ACHN (cell line): ENCODE data around the gene LIMS2.

Source experiments
- DNase-seq: peaks from one replicate; pipeline ENCODE4 v3.0.0-alpha.2; 2015
- in situ Hi-C: cut with HindIII; loops from 2 replicates; pipeline ENCODE4 v1.10.0; 2017; ENCODE audit warnings: low sequenced_read_pairs, low pct_ligation_motif_present, low pct_unique_long_range_greater_than_20kb

Gene LIMS2

DNA sequence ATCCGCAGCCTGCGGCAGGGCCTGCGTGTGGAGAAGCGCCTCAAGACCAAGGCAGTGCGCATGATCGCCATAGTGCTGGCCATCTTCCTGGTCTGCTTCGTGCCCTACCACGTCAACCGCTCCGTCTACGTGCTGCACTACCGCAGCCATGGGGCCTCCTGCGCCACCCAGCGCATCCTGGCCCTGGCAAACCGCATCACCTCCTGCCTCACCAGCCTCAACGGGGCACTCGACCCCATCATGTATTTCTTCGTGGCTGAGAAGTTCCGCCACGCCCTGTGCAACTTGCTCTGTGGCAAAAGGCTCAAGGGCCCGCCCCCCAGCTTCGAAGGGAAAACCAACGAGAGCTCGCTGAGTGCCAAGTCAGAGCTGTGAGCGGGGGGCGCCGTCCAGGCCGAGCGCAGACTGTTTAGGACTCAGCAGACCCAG, 23.9 kb downstream of the LIMS2 start:
- no peak for DNase-seq
- in situ Hi-C loops: no loop called here

DNA sequence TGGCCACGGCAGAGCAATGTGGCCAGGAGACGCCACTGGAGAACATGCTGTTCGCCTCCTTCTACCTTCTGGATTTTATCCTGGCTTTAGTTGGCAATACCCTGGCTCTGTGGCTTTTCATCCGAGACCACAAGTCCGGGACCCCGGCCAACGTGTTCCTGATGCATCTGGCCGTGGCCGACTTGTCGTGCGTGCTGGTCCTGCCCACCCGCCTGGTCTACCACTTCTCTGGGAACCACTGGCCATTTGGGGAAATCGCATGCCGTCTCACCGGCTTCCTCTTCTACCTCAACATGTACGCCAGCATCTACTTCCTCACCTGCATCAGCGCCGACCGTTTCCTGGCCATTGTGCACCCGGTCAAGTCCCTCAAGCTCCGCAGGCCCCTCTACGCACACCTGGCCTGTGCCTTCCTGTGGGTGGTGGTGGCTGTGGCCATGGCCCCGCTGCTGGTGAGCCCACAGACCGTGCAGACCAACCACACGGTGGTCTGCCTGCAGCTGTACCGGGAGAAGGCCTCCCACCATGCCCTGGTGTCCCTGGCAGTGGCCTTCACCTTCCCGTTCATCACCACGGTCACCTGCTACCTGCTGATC, 24.4 kb downstream of the LIMS2 start:
- in situ Hi-C loops: no loop called here
- no peak for DNase-seq

DNA sequence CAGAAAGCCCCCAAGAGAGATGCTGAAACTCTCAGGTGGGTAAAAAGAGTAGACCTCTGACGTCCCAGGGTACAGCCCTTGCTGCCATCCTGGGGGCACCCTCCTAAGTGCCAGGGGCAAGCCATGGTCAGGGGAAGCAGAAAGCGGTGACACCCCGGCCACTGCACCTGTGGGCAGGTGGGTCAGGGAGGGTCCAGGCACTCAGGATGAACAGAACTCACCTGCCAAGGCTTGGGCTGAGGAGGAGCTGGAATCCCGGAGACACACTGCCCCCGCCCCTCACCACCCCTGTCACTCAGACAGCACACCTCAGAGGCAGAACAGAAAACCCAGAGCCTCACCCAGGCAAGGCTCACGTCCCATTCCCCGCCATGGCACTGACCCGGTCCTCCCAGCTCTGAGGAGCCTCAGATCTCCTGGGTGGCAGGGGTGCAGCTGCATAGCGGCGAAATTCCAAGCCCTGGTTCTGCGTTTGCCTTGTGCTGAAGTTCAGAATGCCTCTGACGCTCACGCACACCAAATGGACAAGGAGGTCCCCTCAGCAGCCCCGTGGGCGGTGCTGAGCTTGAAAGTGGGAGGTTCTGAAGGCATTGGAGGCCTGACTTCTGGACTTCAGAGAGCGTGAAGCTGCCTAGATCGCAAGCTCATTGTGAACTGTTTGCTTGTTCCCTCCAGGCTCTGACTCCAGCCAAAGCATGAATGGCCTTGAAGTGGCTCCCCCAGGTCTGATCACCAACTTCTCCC, 25.1 kb downstream of the LIMS2 start:
- DNase-seq: no peak
- in situ Hi-C loops: no loop called here

GRCh38 chr2:127649684-127650040, 25.7 kb downstream of the LIMS2 start:
- DNase-seq: peak; percentile 88
- in situ Hi-C loops: no loop called here

GRCh38 chr2:127649100-127649611, 26.2 kb downstream of the LIMS2 start:
- DNase-seq: no peak
- in situ Hi-C loops: no loop called here

- no peak for DNase-seq
- in situ Hi-C loops: no loop called here
Measured at GRCh38 chr2:127648321-127648720, 27.0 kb downstream of the LIMS2 start.

DNA sequence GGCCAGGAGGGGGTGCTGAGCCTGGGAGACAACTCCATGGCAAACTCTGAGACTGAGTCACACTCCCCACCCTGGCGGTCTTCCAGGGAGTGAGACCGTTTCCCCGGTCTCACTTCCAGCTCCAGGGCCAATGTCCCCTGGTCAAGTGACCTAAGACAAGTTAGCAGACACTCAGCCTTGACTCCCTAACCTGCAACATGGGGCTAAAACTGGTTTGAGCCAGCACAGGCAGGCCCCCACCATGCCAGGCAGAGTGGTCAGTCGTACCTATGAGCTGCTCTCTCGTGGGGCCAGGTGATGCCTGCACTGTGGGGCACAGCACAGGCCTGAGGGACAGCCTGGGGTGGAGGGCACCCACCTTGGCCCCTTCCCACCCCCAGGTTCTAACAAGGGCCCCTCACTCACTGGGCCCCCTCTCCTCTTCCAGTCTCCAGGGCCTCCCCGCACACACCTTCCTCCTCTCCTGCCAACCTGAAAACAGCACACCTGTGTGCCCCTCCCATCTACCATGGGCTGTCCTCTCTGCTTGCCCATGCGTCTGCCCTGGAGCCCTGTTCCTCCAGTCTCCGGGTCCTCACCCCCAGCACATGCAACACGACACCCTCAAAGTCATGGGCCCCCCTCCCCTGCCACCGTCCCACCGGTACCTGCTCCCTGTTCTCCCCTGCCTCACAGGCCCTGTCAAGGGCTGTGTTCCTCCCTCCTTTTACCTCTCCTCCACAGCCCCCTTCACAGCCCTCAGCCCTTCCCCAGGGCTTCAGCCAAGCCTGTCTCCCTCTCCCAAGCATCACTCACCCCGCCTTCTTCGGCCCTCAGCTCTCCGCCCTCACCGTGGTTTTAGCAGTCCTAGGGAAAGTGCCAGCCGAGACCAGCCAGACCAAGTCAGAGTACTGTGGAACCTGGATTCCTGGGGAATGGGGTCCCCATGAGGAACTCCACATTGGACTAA, 27.8 kb downstream of the LIMS2 start:
- in situ Hi-C loops: no loop called here
- peak; percentile 22 for DNase-seq

DNA sequence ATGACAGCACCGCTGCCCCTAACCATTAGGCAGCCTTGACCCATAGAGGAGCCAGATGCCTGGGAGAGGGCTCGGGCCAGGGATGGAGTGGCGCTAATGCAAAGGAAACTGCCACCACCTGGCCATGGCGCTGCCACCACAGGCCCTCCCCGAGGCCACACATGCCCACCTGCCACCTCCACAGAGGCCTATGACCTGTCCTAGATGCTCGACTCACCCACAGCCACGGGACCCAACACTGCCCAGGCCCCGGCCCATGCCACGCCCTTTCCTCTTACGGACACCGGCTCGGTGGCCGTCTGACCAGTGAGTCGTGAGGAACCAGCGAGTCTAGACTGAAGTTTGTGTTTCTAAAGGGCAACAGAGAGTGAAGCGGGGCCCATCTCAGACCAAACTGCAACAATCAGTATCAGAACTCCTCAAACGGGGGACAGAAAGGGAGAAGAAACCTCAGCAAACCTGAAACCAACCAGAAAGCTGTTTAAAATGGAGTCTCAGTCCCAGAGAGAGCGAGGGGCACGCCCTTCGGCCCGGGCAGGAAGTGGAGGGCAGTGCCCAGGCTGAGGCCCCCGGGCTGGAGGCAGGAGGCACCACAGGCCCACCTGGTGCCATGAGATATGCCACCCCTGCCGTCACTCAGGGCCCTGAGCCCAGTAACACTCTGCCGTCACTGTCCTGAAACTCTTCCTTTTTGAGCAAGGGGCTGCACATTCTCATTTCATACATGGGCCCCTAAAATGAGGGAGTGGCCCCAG, 28.7 kb downstream of the LIMS2 start:
- in situ Hi-C loops: no loop called here
- DNase-seq: no peak

DNA sequence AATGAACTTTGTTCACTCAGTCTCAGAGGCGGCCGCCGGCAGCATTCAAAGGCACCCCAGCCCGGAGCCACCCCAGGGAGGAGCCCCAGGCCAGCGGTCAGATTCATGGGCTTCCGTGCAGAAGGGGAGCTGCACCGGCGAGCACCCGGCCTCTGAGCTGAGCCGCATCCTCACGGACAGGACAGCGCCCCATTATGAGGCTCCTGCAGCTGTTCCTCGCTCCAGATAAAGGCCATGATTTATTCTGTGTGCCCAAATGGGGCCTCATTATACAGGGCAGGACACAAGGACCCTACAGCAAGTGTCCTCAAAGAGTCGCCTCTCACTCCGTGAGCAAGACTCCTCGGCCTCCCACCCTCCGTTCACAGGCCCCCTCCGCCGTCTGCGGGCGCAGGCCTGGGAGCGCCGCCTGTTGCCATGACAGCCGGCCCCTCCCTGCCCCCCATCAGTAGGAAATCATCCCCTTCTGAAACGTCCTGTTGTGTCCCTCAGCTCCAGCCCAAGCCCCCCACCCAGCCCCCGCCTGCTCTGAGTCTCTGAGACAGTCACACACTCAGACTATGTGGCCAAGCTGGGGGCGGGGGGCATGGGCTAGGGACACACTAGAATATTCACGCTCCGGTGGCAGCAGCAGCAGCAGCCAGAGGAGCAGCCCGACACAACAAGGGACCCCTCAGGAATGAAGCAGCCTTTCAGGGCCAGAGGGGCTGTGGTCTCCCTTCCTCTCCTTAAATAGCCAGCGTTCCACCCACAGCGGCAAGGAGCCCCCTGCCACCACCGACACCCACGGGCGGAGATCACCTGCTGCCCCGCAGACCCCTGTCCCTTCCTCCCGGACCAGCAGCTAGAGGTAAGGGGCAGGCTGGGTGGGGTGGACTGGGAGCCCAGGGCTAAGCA, 29.7 kb downstream of the LIMS2 start, which contains the start of gene GPR17:
GPR17 (plus strand) TSS at position 759 of the 897 bp plus-strand sequence. CDS start 4,583 bp downstream, outside the sequence.
- DNase-seq: no peak
- in situ Hi-C loops: no loop called here

DNA sequence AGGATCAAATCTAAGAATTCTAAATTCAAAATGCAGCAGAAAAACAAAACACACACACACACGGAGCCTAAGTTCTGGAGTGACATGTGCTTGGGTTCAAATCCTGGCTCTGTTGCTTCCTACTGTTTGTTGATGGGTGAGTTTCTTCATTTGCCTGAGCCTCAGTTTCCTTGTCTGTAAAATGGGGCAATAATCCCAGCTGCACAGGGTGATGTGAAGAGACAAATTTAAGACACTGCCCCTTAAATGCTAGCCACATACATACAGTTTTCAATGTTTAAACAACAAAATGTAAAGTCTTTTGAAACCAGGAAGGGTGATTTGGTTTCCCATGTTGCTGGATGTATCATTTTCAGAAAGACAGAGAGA, 30.3 kb downstream of the LIMS2 start:
- in situ Hi-C loops: no loop called here
- no peak for DNase-seq

- in situ Hi-C loops: no loop called here
- no peak for DNase-seq
Measured at GRCh38 chr2:127644066-127645025, 31.0 kb downstream of the LIMS2 start.

DNA sequence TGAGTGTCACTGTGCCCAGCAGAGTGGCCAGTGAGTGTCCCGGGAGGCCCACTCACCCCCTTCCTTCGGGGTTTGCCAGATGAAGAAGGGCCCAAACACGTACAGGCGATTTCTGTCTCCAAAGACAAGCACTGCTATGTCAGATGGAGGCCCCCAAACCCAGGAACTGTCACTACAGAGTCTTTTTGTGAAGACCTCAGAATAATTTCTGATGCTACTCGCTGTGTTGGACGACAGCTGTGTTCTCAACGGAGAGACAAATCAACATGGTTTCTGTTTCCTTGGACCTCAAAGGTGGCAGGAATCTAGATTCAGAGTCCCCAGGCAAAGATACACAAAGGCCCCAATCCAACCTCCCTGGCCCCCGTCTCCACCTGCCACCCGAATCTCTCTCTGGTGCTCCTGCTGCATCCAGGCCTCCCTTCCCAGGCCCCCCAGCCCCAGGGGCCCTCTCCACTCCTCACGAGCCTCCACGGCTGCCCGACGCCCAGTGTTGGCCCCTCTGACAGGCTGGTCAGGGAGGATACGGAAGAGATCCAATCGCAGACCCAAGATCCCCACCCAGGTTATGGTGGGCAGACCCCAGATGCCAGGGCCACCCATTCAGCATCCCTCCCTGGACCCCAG, 31.8 kb downstream of the LIMS2 start:
- in situ Hi-C loops: no loop called here
- no peak for DNase-seq

DNA sequence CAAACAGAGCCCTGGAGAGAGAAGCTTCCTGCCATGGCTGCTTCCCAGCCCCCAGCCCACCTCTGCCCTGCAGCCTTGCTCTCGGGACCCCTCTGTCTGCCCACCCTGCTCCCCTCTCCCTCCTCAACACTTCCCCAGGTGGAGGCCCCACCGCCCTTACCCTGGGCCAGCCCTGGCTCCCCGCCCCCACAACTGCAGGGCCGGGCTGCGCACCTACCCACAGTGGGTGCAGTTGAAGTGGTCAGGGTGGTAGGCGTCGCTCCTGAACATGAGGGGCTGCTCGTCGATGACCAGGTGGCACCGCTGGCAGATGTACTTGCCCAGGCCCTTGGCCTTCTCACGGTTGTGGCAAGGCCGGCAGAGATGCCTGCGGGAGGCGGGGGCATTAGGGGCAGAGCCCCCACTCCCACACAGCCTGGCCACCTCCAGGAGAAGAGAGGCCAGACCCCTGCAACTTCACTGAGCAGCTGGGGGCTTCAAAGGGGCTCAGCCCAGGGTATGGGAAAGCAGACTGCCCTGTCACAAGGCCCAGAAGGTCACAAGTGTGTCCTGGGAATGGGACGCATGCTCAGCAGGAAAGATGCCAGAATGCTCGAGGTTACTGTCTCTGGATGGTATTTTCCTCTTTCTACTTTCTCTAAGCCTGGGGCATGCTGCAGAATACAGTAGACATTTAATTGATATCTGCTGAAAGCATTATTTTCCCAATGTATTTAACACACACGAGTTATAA, 32.5 kb downstream of the LIMS2 start:
- in situ Hi-C loops: no loop called here
- no peak for DNase-seq

DNA sequence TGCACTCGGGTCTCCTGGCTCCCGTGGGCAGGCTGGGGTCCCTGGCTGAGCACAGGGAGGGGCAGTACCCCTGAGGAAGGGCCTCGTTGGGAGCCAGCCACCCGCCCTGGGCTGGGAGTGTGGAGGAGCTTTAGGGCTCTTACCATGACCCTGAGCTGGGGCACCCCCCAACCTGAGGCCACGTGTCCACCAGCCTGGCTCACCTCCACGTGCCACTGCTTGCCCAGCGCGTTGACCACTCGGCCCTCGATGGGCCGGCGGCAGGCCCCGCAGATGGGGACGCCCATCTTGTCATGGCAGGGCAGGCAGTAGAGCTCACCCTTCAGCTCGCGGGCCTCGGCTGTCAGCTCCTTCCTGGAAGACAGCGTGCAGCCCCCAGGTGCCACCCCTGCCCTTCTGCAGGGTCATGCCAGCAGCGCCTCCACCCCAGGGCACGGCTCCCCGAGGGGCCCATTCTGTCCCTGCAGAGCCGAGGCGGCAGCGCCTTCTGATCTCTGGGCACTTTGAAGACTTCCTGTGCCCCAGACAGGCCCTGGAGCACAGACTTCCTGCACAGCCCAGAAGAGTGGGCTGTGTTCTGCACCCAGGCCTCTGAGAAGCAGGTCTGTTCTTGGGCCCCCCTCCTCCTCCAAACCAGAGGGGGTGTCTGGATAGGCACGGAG, 33.4 kb downstream of the LIMS2 start:
- in situ Hi-C loops: no loop called here
- no peak for DNase-seq

DNA sequence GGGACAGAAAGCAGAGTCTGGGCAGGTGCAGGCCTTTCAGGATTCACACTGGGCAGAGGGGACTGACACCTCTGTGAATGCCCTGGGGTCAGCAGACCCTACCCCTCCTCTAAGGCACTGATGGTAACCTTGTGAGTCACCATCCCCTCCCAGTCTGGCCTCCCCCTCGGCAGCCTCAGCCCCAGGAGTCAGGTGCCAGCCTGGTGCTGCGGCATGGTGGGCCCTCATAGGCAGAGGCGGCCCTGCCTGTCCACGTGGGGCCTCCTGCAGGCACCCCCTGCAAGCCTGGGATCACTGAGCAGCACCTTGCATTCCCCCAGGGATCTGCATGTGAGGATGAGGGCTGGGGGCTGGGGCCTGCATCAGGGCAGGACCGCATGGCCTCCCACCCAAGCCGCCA, 34.2 kb downstream of the LIMS2 start:
- no peak for DNase-seq
- in situ Hi-C loops: no loop called here
